LNCAP (cell line): ENCODE results near the gene PBXIP1.

ENCODE experiments used
- TF ChIP-seq, protein P1 (sequence below): fragments of 450-650 bp; IDR thresholded peaks from 2 replicates; pipeline ENCODE4 v1.5.1; 2017; ENCODE audit warnings: mild to moderate bottlenecking

The PBXIP1 gene

DNA sequence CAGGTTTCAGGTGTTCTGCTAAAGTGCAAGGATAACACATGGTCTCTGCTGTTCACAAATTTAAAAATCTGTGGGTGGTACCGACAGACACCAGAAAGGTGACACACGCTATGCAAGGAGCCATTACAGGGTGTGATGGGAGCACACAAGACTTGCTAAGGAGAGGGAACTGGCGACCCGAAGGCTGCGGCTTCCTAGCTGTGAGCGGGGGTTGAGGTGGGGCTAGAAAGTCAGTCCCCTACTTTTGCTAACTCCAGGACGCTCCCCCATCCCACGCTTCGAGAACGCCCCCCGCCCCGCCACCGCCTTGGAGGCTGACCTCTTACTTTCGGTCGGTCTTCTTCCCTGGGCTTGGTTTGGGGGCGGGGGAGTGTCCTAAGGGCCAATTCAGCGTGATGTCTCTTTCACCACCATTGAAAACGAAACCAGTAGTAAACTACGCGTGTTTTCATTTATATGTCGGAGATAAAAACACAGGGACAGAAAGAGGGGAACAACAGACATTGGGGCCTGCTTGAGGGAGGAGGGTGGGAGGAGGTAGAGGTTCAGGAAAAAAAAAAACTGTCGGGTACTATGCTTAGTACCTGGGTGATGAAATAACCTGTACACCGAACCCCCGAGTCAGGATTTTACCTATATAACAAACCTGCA lies 19.6 kb upstream of the PBXIP1 start:
- TF ChIP-seq, protein P1, sequence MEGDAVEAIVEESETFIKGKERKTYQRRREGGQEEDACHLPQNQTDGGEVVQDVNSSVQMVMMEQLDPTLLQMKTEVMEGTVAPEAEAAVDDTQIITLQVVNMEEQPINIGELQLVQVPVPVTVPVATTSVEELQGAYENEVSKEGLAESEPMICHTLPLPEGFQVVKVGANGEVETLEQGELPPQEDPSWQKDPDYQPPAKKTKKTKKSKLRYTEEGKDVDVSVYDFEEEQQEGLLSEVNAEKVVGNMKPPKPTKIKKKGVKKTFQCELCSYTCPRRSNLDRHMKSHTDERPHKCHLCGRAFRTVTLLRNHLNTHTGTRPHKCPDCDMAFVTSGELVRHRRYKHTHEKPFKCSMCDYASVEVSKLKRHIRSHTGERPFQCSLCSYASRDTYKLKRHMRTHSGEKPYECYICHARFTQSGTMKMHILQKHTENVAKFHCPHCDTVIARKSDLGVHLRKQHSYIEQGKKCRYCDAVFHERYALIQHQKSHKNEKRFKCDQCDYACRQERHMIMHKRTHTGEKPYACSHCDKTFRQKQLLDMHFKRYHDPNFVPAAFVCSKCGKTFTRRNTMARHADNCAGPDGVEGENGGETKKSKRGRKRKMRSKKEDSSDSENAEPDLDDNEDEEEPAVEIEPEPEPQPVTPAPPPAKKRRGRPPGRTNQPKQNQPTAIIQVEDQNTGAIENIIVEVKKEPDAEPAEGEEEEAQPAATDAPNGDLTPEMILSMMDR, result no peak

DNA sequence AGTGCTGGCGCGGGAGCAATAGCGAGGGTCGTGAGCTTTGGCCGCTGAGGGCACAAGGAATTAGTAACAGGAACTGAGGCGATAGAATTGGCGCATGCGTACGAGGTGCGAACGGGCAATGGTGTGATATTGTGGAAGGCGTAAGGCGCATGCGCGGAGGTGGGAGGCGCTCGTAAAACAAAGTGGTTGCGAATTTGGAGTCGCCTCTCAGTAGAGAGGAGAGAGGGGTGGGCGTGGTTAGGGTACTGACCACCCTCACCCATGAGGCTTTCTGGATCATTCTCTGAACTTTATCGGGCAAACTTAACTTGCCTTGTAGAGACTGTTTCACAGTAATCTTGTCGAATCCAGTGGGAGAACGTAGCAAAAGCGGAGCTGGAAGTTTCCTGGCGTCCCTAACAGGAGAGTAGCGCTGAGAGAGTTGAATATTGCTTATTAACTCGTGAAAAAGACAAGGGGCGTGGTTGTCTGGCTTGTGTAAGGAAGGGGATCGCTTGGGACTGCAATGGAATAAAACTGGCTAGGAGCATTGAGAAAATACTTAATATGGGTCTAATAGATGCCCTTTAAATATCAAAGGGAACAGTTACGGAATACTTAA lies 19.0 kb upstream of the PBXIP1 start:
- TF ChIP-seq, protein P1, result no peak

DNA sequence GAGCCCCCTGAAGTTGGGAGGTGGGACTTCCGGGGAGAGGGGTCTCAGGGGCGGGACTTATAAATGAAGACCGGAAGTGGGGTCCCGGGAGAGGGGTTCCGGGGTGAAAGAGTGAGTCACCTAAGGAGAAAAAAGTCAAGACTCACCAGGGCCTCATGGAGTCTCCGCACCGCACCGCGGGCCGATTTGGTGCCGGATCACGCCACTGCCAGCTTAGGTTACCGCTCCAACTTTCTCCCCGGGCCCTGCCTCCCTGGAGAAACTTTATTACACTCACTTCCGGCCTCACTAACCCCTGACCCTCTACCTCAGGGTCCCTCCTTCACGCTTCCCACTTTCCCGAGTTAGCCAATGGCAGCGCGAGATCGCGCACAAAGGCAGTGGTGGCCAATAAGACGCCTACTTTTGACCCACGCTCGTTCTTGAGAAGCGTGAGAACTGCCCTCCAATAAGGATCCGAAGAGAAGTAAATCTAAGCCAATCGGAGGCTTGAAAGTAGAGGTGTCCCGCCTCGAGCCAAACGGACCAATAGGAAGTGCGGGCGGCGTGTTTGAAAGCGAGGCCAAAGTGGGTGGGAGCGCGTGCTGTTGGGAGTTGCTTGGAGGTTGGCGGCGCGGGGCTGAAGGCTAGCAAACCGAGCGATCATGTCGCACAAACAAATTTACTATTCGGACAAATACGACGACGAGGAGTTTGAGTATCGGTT lies 18.4 kb upstream of the PBXIP1 start, which contains the start of gene CKS1B:
CKS1B (plus strand) TSS at position 580 of the 706 bp plus-strand sequence; CDS start at position 645, 65 bp downstream.
- TF ChIP-seq, protein P1, result no peak

DNA sequence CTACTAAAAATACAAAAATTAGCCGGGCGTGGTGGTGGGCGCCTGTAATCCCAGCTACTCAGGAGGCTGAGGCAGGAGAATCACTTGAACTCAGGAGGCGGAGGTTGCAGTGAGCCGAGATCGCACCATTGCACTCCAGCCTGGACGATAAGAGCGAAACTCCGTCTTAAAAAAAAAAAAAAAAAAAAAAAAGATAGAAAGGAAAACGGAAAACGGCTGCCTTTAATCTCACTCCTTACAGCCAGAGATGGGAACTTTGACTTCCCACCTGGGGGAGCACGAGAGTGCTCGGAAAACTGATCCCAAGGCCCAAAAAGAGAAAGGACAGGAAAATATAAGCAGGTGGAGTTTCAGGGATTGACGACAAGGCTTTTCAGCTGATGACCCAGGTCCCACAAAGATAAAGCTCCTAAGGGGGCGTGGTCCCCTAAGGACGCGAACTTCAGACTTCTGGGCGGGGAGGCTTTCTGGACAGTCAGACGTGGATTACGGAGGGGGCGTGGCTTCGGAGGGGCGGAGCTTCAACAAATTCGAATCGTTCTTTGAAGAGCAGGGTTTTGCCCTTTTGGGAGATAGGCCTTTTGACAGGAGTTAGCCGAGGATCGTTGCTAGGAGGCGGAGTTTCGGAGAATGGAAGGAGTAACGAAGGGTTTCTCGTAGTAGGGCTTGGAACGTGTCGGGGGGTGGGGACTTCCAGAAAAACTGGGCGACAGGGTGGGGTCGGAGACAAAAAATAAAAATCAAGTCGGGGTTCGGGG lies 17.6 kb upstream of the PBXIP1 start:
- TF ChIP-seq, protein P1, result no peak; the same call in 1 of the 2 replicates

DNA sequence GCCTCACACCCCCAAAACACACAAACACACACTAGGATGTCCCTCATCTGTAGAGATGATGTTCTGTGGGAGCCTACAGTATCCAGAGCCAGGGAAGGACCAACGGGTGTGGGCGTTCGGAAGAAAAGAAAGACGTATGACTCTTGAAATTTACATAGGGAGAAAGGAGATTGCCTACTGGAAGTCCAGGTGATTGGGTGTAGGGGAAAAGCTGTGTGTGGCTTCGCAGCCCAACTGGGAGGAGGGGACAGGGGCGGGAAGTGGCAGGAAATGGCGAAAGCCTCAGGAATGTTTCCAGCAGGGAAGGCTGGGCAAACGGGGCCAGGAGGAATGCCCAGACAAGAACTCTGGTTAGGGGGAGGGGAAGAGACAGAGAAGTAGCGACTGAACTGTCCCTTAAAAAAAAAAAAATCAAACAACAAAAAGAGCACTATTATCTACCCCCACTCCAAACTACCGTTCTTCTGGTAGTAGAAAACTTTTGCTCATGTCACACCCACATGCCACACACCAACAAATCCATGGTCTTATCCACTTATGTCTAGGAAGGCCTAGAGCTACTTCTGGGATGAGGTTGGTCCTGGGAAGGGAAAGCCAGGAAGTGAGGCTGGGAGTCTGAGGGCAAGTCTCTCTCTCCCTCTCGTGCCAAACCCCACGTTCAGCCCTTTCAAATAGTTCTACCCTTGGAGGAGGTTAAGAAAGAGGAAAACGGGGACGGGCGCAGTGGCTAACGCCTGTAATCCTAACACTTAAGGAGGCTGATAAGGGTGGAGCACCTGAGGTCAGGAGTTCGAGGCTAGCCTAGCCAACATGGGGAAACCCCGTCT lies 16.8 kb upstream of the PBXIP1 start:
- TF ChIP-seq, protein P1, result no peak

DNA sequence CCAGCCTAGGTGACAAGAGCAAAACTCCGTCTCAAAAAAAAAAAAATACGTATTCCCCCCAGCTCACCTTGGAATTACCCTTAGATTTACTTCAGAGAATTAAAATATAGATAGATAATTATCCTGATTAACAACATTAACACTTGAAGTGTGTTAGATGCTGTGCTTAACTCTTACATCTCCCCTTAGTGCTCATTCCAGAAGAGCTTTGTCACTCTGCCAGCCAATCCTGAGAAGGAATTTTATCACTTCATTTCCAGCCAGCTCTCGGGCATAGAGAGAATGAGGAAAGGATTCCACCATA lies 16.3 kb upstream of the PBXIP1 start:
- TF ChIP-seq, protein P1, result no peak
